Raji (cell line): ENCODE measurements around the gene PLEKHG4B.

Source experiments
- POLR2A ChIP-seq: IDR thresholded peaks from 2 replicates; pipeline ENCODE4 v1.6.1; 2011; ENCODE audit warnings: low read depth, low read length, control low read depth; ENCODE audit not compliant: insufficient read depth

PLEKHG4B gene

GRCh38 chr5:163841-164240 is 71.9 kb downstream of the PLEKHG4B start:
- TF ChIP-seq POLR2A, result no peak

- no peak for TF ChIP-seq POLR2A
Observed at GRCh38 chr5:164244-164643, 72.3 kb downstream of the PLEKHG4B start.

GRCh38 chr5:166441-167372 is 74.7 kb downstream of the PLEKHG4B start:
- no peak for TF ChIP-seq POLR2A

GRCh38 chr5:167511-167910 is 75.5 kb downstream of the PLEKHG4B start:
- TF ChIP-seq POLR2A, result no peak

GRCh38 chr5:167982-168660 is 76.2 kb downstream of the PLEKHG4B start:
- no peak for TF ChIP-seq POLR2A

- no peak for TF ChIP-seq POLR2A
Observed at GRCh38 chr5:169071-169727, 77.2 kb downstream of the PLEKHG4B start.

GRCh38 chr5:169728-170094 is 77.7 kb downstream of the PLEKHG4B start:
- TF ChIP-seq POLR2A, result no peak

GRCh38 chr5:170971-171800 is 79.2 kb downstream of the PLEKHG4B start:
- no peak for TF ChIP-seq POLR2A

GRCh38 chr5:171801-172331 is 79.9 kb downstream of the PLEKHG4B start:
- no peak for TF ChIP-seq POLR2A

- TF ChIP-seq POLR2A, result no peak
Observed at GRCh38 chr5:172421-172820, 80.5 kb downstream of the PLEKHG4B start.

- TF ChIP-seq POLR2A, result no peak
Observed at GRCh38 chr5:172841-173251, 80.9 kb downstream of the PLEKHG4B start.

- TF ChIP-seq POLR2A, result no peak
Observed at GRCh38 chr5:173392-174290, 81.7 kb downstream of the PLEKHG4B start.

GRCh38 chr5:174291-174600 is 82.3 kb downstream of the PLEKHG4B start:
- TF ChIP-seq POLR2A, result no peak

GRCh38 chr5:174876-175465 is 83.0 kb downstream of the PLEKHG4B start:
- TF ChIP-seq POLR2A, result no peak

- TF ChIP-seq POLR2A, result no peak
Observed at GRCh38 chr5:176296-176823, 84.4 kb downstream of the PLEKHG4B start.
